Neuronal stem cell (in vitro differentiated cells): ENCODE measurements around the gene PRXL2A.

Experiments
- DNase-seq: peaks from one replicate; pipeline ENCODE4 v3.0.0-alpha.2; 2013; ENCODE audit warnings: low spot score
- H2AFZ ChIP-seq: one replicate; pipeline ENCODE4 v1.6.1; 2013; ENCODE audit warnings: mild to moderate bottlenecking, low read length, inconsistent platforms
- H2AK5ac ChIP-seq: 2 replicates; pipeline ENCODE4 v1.6.1; 2013; ENCODE audit warnings: low read depth, mild to moderate bottlenecking, inconsistent platforms, low read length, moderate library complexity, mixed read lengths
- H2BK120ac ChIP-seq: 2 replicates; pipeline ENCODE4 v1.6.1; 2013; ENCODE audit warnings: low read depth, mild to moderate bottlenecking, inconsistent platforms, low read length, moderate library complexity, mixed read lengths
- H2BK12ac ChIP-seq: one replicate; pipeline ENCODE4 v1.6.1; 2013; ENCODE audit warnings: low read length, inconsistent platforms
- H2BK15ac ChIP-seq: 2 replicates; pipeline ENCODE4 v1.6.1; 2013; ENCODE audit warnings: mild to moderate bottlenecking, low read length, inconsistent platforms, mixed read lengths
- H2BK5ac ChIP-seq: one replicate; pipeline ENCODE4 v1.6.1; 2013; ENCODE audit warnings: inconsistent platforms, mild to moderate bottlenecking, low read length, moderate library complexity
- H3K14ac ChIP-seq: one replicate; pipeline ENCODE4 v1.6.1; 2013; ENCODE audit warnings: low read length, inconsistent platforms
- H3K18ac ChIP-seq: 2 replicates; pipeline ENCODE4 v1.6.1; 2013; ENCODE audit warnings: low read length, inconsistent platforms
- H3K23ac ChIP-seq: 2 replicates; pipeline ENCODE4 v1.6.1; 2013; ENCODE audit warnings: low read depth, mild to moderate bottlenecking, mixed read lengths, low read length, inconsistent platforms; ENCODE audit not compliant: poor library complexity
- H3K27ac ChIP-seq: replicated peaks from 3 replicates; pipeline ENCODE4 v1.5.1; 2013; ENCODE audit warnings: low read length, inconsistent platforms
- H3K27me3 ChIP-seq, 3 experiments: 2 replicates each; pipeline ENCODE4 v1.6.1; 2013; ENCODE audit warnings: low read length in 3 of 3, mild to moderate bottlenecking in 2 of 3, inconsistent platforms in 1 of 3, low read depth in 1 of 3, mixed read lengths in 1 of 3, moderate library complexity in 1 of 3; ENCODE audit not compliant: control insufficient read depth in 3 of 3, insufficient read depth in 3 of 3
- H3K36me3 ChIP-seq, 2 donors: replicated peaks in 1 of 2; 2 replicates each; pipeline ENCODE4 v1.6.1; 2013; ENCODE audit warnings: low read length in 2 of 2; ENCODE audit not compliant: control insufficient read depth in 2 of 2, insufficient read depth in 2 of 2
- H3K4ac ChIP-seq: 2 replicates; pipeline ENCODE4 v1.6.1; 2013; ENCODE audit warnings: inconsistent platforms, mild to moderate bottlenecking, low read length, moderate library complexity
- H3K4me1 ChIP-seq, 2 donors: 1 replicate in 1 of 2; 2 replicates in 1 of 2; pipeline ENCODE4 v1.6.1; 2013; ENCODE audit warnings: low read length in 2 of 2, low read depth in 1 of 2; ENCODE audit not compliant: control insufficient read depth in 2 of 2, insufficient read depth in 1 of 2
- H3K4me2 ChIP-seq: one replicate; pipeline ENCODE4 v1.6.1; 2013; ENCODE audit warnings: mild to moderate bottlenecking, low read length, inconsistent platforms; ENCODE audit not compliant: insufficient read depth, poor library complexity, severe bottlenecking
- H3K4me3 ChIP-seq, 2 donors: 2 replicates each; pipeline ENCODE4 v1.5.1; 2013; ENCODE audit warnings: low read length in 2 of 2, mild to moderate bottlenecking in 2 of 2, inconsistent platforms in 1 of 2, moderate library complexity in 1 of 2
- H3K79me1 ChIP-seq: one replicate; pipeline ENCODE4 v1.6.1; 2013; ENCODE audit warnings: low read depth, mild to moderate bottlenecking, inconsistent platforms, low read length, moderate library complexity
- H3K9ac ChIP-seq: one replicate; pipeline ENCODE4 v1.6.1; 2013; ENCODE audit warnings: mild to moderate bottlenecking, low read depth, low read length, inconsistent platforms; ENCODE audit not compliant: poor library complexity
- H3K9me3 ChIP-seq, 2 donors: replicated peaks in 1 of 2; 2 replicates each; pipeline versions ENCODE3 to v1.6.1; 2013; ENCODE audit warnings: low read length in 2 of 2, mild to moderate bottlenecking in 2 of 2, inconsistent platforms in 1 of 2, low read depth in 1 of 2, mixed read lengths in 1 of 2, moderate library complexity in 1 of 2; ENCODE audit not compliant: control insufficient read depth in 2 of 2, insufficient read depth in 1 of 2
- H4K8ac ChIP-seq: one replicate; pipeline ENCODE4 v1.6.1; 2013; ENCODE audit warnings: low read depth, mild to moderate bottlenecking, inconsistent platforms, low read length, moderate library complexity
- H4K91ac ChIP-seq: one replicate; pipeline ENCODE4 v1.6.1; 2013; ENCODE audit warnings: low read length, low read depth, mild to moderate bottlenecking, inconsistent platforms; ENCODE audit not compliant: poor library complexity
- WGBS, 2 donors: extraction: QIAGEN DNeasy Blood & Tissue Kit; methylation state at CpG; one replicate each; pipeline ENCODE4 v1.1.7; 2013; ENCODE audit warnings: missing lambda C conversion rate in 2 of 2, mixed read lengths in 1 of 2; ENCODE audit not compliant: insufficient read length in 2 of 2, insufficient replicate concordance in 1 of 2; ENCODE audit errors: extremely low coverage in 2 of 2; 5-methylcytosine and 5-hydroxymethylcytosine counted together

Gene PRXL2A

GRCh38 chr10:80425901-80426300 lies 17.6 kb downstream of the PRXL2A start:
- H2AFZ ChIP-seq, result no peak overlapping the region

GRCh38 chr10:80427541-80427940 lies 19.2 kb downstream of the PRXL2A start:
- Histone ChIP-seq H3K27me3 (no peaks in the 10 kb centered on the region), H3K18ac (no peak overlapping the region), H2AK5ac (no peak overlapping the region), H2AFZ (no peak overlapping the region), H3K4me3 (no peak overlapping the region), H2BK12ac (no peak overlapping the region), H3K23ac (no peak overlapping the region), H3K36me3 (peaks cover 48 to 96% of the 10 kb centered on the region in 2 donors), H2BK15ac (no peak overlapping the region), H4K8ac (no peak overlapping the region), H2BK120ac (no peak overlapping the region), H3K9ac (no peak overlapping the region), H3K79me1 (peaks cover 4% of the 10 kb centered on the region), H3K14ac (no peak overlapping the region), H3K4me2 (no peak overlapping the region), H4K91ac (no peak overlapping the region), H3K27ac (no peak overlapping the region), H3K4me1 (no peaks in the 10 kb centered on the region), H3K4ac (no peak overlapping the region), H2BK5ac (no peak overlapping the region), H3K9me3 (no peaks in the 10 kb centered on the region)
- no peak for DNase-seq
- no CpG with 5 or more reads among the region's 2 CpGs for WGBS, 2 donors

More at GRCh38 chr10:80425901-80426300, 17.6 kb downstream of the PRXL2A start:
- no peak overlapping the region for H2BK15ac ChIP-seq
- H3K36me3 ChIP-seq, result peaks cover 46 to 96% of the 10 kb centered on the region in 2 donors
- no peak for DNase-seq
- H2BK120ac ChIP-seq, result no peak overlapping the region
- H4K91ac ChIP-seq, result no peak overlapping the region
- H3K4me1 ChIP-seq, result no peaks in the 10 kb centered on the region
- no peak overlapping the region for H2AK5ac ChIP-seq
- no peak overlapping the region for H3K27ac ChIP-seq
- no peak overlapping the region for H2BK5ac ChIP-seq
- H3K23ac ChIP-seq, result no peak overlapping the region
- H3K79me1 ChIP-seq, result peaks cover 7% of the 10 kb centered on the region
- WGBS, 2 donors, result no CpG with 5 or more reads among the region's 2 CpGs
- H3K9ac ChIP-seq, result no peak overlapping the region
- no peak overlapping the region for H3K4ac ChIP-seq
- no peak overlapping the region for H3K4me2 ChIP-seq
- H3K14ac ChIP-seq, result no peak overlapping the region
- H2BK12ac ChIP-seq, result no peak overlapping the region
- H3K18ac ChIP-seq, result no peak overlapping the region
- no peak overlapping the region for H3K4me3 ChIP-seq
- no peaks in the 10 kb centered on the region for H3K9me3 ChIP-seq
- H3K27me3 ChIP-seq, result no peaks in the 10 kb centered on the region
- H4K8ac ChIP-seq, result no peak overlapping the region

- Histone ChIP-seq H2BK15ac (no peak overlapping the region), H3K4me2 (no peak overlapping the region), H3K4ac (no peak overlapping the region), H2BK5ac (no peak overlapping the region), H3K14ac (no peak overlapping the region), H4K8ac (no peak overlapping the region), H4K91ac (no peak overlapping the region), H3K27ac (no peak overlapping the region), H2BK12ac (no peak overlapping the region), H2BK120ac (no peak overlapping the region), H3K9me3 (no peaks in the 10 kb centered on the region), H3K9ac (no peak overlapping the region), H3K23ac (no peak overlapping the region), H3K4me3 (no peak overlapping the region), H3K79me1 (no peaks in the 10 kb centered on the region), H2AK5ac (no peak overlapping the region), H3K27me3 (no peaks in the 10 kb centered on the region), H3K18ac (no peak overlapping the region), H3K36me3 (peaks cover 42 to 88% of the 10 kb centered on the region in 2 donors), H3K4me1 (no peaks in the 10 kb centered on the region), H2AFZ (no peak overlapping the region)
- no CpG with 5 or more reads among the region's 9 CpGs for WGBS, 2 donors
- DNase-seq, result no peak
Observed at GRCh38 chr10:80429521-80429973, 21.2 kb downstream of the PRXL2A start.

- H3K18ac ChIP-seq, result no peak overlapping the region
- no CpG with 5 or more reads among the region's 3 CpGs for WGBS, 2 donors
- H3K36me3 ChIP-seq, result peaks cover 21 to 52% of the 10 kb centered on the region in 2 donors
Observed at GRCh38 chr10:80433134-80433533, 24.8 kb downstream of the PRXL2A start.

More at GRCh38 chr10:80433134-80433533, 24.8 kb downstream of the PRXL2A start:
- no peak overlapping the region for H3K9ac ChIP-seq
- no peaks in the 10 kb centered on the region for H3K79me1 ChIP-seq
- no peaks in the 10 kb centered on the region for H3K27me3 ChIP-seq
- H2BK5ac ChIP-seq, result no peak overlapping the region
- H2BK15ac ChIP-seq, result no peak overlapping the region
- H3K4me3 ChIP-seq, result no peak overlapping the region
- no peaks in the 10 kb centered on the region for H3K4me1 ChIP-seq
- no peak overlapping the region for H3K23ac ChIP-seq
- H3K4me2 ChIP-seq, result no peak overlapping the region
- no peak overlapping the region for H2BK120ac ChIP-seq
- no peak overlapping the region for H2AK5ac ChIP-seq
- no peak overlapping the region for H3K27ac ChIP-seq
- H3K4ac ChIP-seq, result no peak overlapping the region
- H4K8ac ChIP-seq, result no peak overlapping the region
- no peaks in the 10 kb centered on the region for H3K9me3 ChIP-seq
- no peak overlapping the region for H2BK12ac ChIP-seq
- H3K14ac ChIP-seq, result no peak overlapping the region
- no peak overlapping the region for H4K91ac ChIP-seq
- no peak for DNase-seq
- no peak overlapping the region for H2AFZ ChIP-seq
